GM12878 (cell line): ENCODE measurements around the gene ACSM6. TPM values are rescaled to one million over a fixed set of nuclear protein-coding genes. Genes with fewer than 3 reads are reported as not detected.

Experiments used
- ATAC-seq: fragments of 200-7000 bp; cut with Tn5 transposase; 3 replicates; pipeline ENCODE4 v1.9.1; 2020; ENCODE audit warnings: mild to moderate bottlenecking, moderate library complexity
- BruUV-seq: library from RNA; stranded (reverse); fragments of 400-500 nt; replicated peaks from 2 replicates; lab custom pipeline; 2021; lab: Mats Ljungman, UMichigan
- CTCF ChIA-PET: fragments of 300-600 bp; sonication (Branson Sonifier 250); formaldehyde crosslinking; extraction: SDS; loops from one replicate; lab custom pipeline; 2021; ENCODE audit warnings: inconsistent platforms; lab: Yijun Ruan, JAX
- POLR2A ChIA-PET: fragments of 350-600 bp; formaldehyde crosslinking; extraction: SDS; loops from one replicate; lab custom pipeline; 2021; ENCODE audit warnings: inconsistent platforms; lab: Charles Lee
- RAD21 ChIA-PET: fragments of 300-600 bp; sonication (Branson Sonifier 250); formaldehyde crosslinking; loops from one replicate; lab custom pipeline; 2023; ENCODE audit warnings: antibody characterized with exemption; ENCODE audit not compliant: unreplicated experiment; lab: Charles Lee
- SMC1A ChIA-PET: fragments of 300-600 bp; sonication (Branson Sonifier 250); formaldehyde crosslinking; loops from one replicate; lab custom pipeline; 2023; ENCODE audit not compliant: unreplicated experiment, uncharacterized antibody; lab: Charles Lee
- DNase-seq: peaks from one replicate; pipeline ENCODE4 v3.0.0-alpha.2; 2011; ENCODE audit warnings: low read depth, low spot score
- FAIRE-seq: peaks from 3 replicates; lab custom pipeline; 2011; peaks lifted over from hg19 to GRCh38; lab: Jason Lieb, UNC
- H2AFZ ChIP-seq: 2 replicates; pipeline ENCODE4 v1.6.0; 2011; ENCODE audit warnings: low read depth, low read length, control low read depth; ENCODE audit not compliant: control insufficient read depth
- H3K27ac ChIP-seq: 2 replicates; pipeline ENCODE4 v1.5.1; 2011; ENCODE audit warnings: control low read depth; ENCODE audit not compliant: control insufficient read depth, insufficient read depth
- H3K27me3 ChIP-seq, 2 experiments: replicated peaks in 1 of 2; 2 replicates each; pipeline versions ENCODE4 v1.6.0 to v1.6.1; 2011; ENCODE audit warnings: low read length in 1 of 2; ENCODE audit not compliant: control insufficient read depth in 2 of 2, insufficient read depth in 2 of 2
- H3K36me3 ChIP-seq, 2 experiments: 2 replicates each; pipeline ENCODE4 v1.5.1; 2011; ENCODE audit warnings: low read length in 1 of 2; ENCODE audit not compliant: control insufficient read depth in 2 of 2, insufficient read depth in 2 of 2
- H3K4me1 ChIP-seq: 2 replicates; pipeline ENCODE4 v1.6.1; 2011; ENCODE audit warnings: mild to moderate bottlenecking, low read length, moderate library complexity, mixed read lengths; ENCODE audit not compliant: control insufficient read depth, insufficient read depth
- H3K4me2 ChIP-seq: 2 replicates; pipeline ENCODE4 v1.6.0; 2011; ENCODE audit warnings: control low read depth; ENCODE audit not compliant: control insufficient read depth, insufficient read depth
- H3K4me3 ChIP-seq: fragments of 200-600 bp; sonication (generic); 2 replicates; pipeline ENCODE4 v1.5.1; 2016
- H3K79me2 ChIP-seq: 2 replicates; pipeline ENCODE4 v1.6.0; 2011; ENCODE audit warnings: low read length; ENCODE audit not compliant: control insufficient read depth, insufficient read depth
- H3K9ac ChIP-seq: 2 replicates; pipeline ENCODE4 v1.8.0; 2011; ENCODE audit warnings: low read length, control low read depth, mixed read lengths; ENCODE audit not compliant: control insufficient read depth, insufficient read depth
- H3K9me3 ChIP-seq: replicated peaks from 3 replicates; pipeline ENCODE4 v1.5.1; 2011; ENCODE audit warnings: mild to moderate bottlenecking, low read length; ENCODE audit not compliant: control insufficient read depth, insufficient read depth
- H4K20me1 ChIP-seq: 2 replicates; pipeline ENCODE4 v1.6.0; 2011; ENCODE audit not compliant: control insufficient read depth, insufficient read depth
- ESRRA ChIP-seq: IDR thresholded peaks from 2 replicates; pipeline ENCODE4 v1.6.1; 2012; ENCODE audit warnings: mild to moderate bottlenecking, low read length, improper control_type of control experiment
- IRF4 ChIP-seq: IDR thresholded peaks from 2 replicates; pipeline ENCODE4 v1.6.1; 2011; ENCODE audit warnings: low read depth, low read length
- MYC ChIP-seq: IDR thresholded peaks from 2 replicates; pipeline ENCODE4 v1.6.1; 2011; ENCODE audit warnings: mild to moderate bottlenecking, low read length, moderate library complexity, inconsistent platforms; ENCODE audit not compliant: insufficient read depth, insufficient replicate concordance, insufficient read length, severe bottlenecking
- NR2C2 ChIP-seq: IDR thresholded peaks from 2 replicates; pipeline ENCODE4 v1.6.1; 2011; ENCODE audit warnings: borderline replicate concordance, low read depth; ENCODE audit not compliant: control insufficient read depth, insufficient read length
- RUNX3 ChIP-seq: IDR thresholded peaks from 2 replicates; pipeline ENCODE4 v1.6.1; 2012; ENCODE audit warnings: low read length, inconsistent platforms
- TCF12 ChIP-seq: IDR thresholded peaks from 2 replicates; pipeline ENCODE4 v1.6.1; 2011; ENCODE audit warnings: low read depth, mild to moderate bottlenecking, low read length
- WGBS: methylation state at CpG from one replicate; pipeline ENCODE4 v1.1.6; 2016; ENCODE audit warnings: low lambda C conversion rate; ENCODE audit not compliant: insufficient replicate concordance, insufficient coverage; ENCODE audit errors: missing lambda C conversion rate; 5-methylcytosine and 5-hydroxymethylcytosine counted together
- in situ Hi-C: fragments of 300-500 bp; cut with MboI; formaldehyde crosslinking; loops from 9 replicates; pipeline ENCODE4 v1.14.3; 2018; ENCODE audit warnings: mixed read lengths
- intact Hi-C: fragments of 100-400 bp; cut with micrococcal nuclease; formaldehyde crosslinking; loops from one replicate; pipeline ENCODE4 v1.14.2; 2022; ENCODE audit not compliant: unreplicated experiment
- polyA plus RNA-seq, 11 experiments: library from polyadenylated mRNA; depleted of rRNA in 4 of 11; unstranded in 6 of 11; stranded (reverse) in 5 of 11; fragments of >200 nt; fragmentation: Nextera tagmentation in 4 of 11; fragmentation: Illumina TruSeq in 1 of 11; extraction: Ambion mirVana in 4 of 11; extraction: Trizol in 1 of 11; gene quantifications; 1 replicate in 1 of 11; 2 replicates in 10 of 11; pipeline versions ENCODE4 v1.2.1 to v1.2.3, GENCODE V29; 2011 to 2016; ENCODE audit warnings: inconsistent platforms in 2 of 11, missing spikeins in 2 of 11, low read depth in 1 of 11
- total RNA-seq, 4 experiments: library from RNA; depleted of rRNA in 3 of 4; stranded (reverse); fragments of >200 nt in 3 of 4; fragmentation: Illumina TruSeq in 1 of 4; extraction: Trizol in 1 of 4; gene quantifications; 2 replicates each; pipeline versions ENCODE4 v1.2.1 to v1.2.3, GENCODE V29; 2013 to 2021
- TF ChIP-seq, protein P1 (sequence below): fragments of 450-650 bp; IDR thresholded peaks from 2 replicates; pipeline ENCODE4 v1.6.1; 2018; ENCODE audit warnings: mild to moderate bottlenecking, low read depth, moderate library complexity; ENCODE audit not compliant: partially characterized antibody
- TF ChIP-seq, protein P2 (sequence below): fragments of 450-650 bp; formaldehyde crosslinking; IDR thresholded peaks from 2 replicates; pipeline ENCODE4 v1.5.0; 2022; ENCODE audit warnings: mild to moderate bottlenecking, missing genetic modification characterization
- TF ChIP-seq, protein P3 (sequence below): fragments of 450-650 bp; formaldehyde crosslinking; IDR thresholded peaks from 2 replicates; pipeline ENCODE4 v1.4.0; 2022; ENCODE audit warnings: mild to moderate bottlenecking, moderate library complexity

ACSM6 gene
- total and polyA plus RNA-seq, 10 of the 15 experiments (the other 5 are each of a cell fraction or from before 2014, with no cell fraction given): 0.06 to 0.21 (median 0.20) TPM; not detected in 7

GRCh38 chr10:95249467-95249866, 55.4 kb downstream of the ACSM6 start (continued):
- TF ChIP-seq IRF4: no peak
- no peak for TF ChIP-seq TCF12
- no peak for TF ChIP-seq RUNX3
- TF ChIP-seq, protein P1, sequence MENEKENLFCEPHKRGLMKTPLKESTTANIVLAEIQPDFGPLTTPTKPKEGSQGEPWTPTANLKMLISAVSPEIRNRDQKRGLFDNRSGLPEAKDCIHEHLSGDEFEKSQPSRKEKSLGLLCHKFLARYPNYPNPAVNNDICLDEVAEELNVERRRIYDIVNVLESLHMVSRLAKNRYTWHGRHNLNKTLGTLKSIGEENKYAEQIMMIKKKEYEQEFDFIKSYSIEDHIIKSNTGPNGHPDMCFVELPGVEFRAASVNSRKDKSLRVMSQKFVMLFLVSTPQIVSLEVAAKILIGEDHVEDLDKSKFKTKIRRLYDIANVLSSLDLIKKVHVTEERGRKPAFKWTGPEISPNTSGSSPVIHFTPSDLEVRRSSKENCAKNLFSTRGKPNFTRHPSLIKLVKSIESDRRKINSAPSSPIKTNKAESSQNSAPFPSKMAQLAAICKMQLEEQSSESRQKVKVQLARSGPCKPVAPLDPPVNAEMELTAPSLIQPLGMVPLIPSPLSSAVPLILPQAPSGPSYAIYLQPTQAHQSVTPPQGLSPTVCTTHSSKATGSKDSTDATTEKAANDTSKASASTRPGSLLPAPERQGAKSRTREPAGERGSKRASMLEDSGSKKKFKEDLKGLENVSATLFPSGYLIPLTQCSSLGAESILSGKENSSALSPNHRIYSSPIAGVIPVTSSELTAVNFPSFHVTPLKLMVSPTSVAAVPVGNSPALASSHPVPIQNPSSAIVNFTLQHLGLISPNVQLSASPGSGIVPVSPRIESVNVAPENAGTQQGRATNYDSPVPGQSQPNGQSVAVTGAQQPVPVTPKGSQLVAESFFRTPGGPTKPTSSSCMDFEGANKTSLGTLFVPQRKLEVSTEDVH: no peak

DNA sequence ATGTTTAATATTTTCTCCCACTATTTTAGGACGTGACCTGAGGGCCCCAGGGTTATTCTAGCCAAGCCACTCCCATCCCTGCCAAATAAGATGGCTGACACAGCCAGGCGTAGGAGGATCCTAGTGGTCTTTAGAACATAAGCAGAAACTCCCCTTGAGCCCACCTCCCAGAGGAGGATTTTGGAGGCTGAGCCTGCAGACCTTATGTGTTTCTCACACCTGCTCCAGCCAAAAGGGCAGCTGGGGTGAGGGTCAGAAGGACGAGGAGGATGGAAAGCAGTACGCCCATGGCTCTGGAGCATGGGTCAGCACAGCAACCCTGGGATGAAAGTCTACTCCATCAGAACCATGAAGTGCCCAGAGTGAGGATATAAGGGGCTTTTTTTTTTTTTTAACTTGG, 56.8 kb downstream of the ACSM6 start:
- RAD21 ChIA-PET: interaction anchor here (1.9 kb wide), 1 partner anchor 112 kb away, joined by 5 read pairs; no protein-coding TSS in a partner anchor
- H3K4me3 ChIP-seq: no peak overlapping the region
- peaks cover 30 to 44% of the 10 kb centered on the region in 2 experiments for H3K36me3 ChIP-seq
- POLR2A ChIA-PET: no interaction called here
- H3K9ac ChIP-seq: no peak overlapping the region
- H3K4me1 ChIP-seq: peaks cover 28% of the 10 kb centered on the region
- no peaks in the 10 kb centered on the region for H3K9me3 ChIP-seq
- WGBS: 99% methylated on average over 4 of the region's 4 CpGs
- BruUV-seq: no TSS peak
- H2AFZ ChIP-seq: no peak overlapping the region
- CTCF ChIA-PET: interaction anchor here (9.9 kb wide), 1 partner anchor 31 kb away, joined by 176 read pairs; no protein-coding TSS in a partner anchor
- H3K27me3 ChIP-seq: no peaks in the 10 kb centered on the region
- intact Hi-C loops (no loop called here), in situ Hi-C loops (no loop called here)
- H3K79me2 ChIP-seq: peaks cover 49% of the 10 kb centered on the region
- no peak for DNase-seq
- no peak overlapping the region for H3K27ac ChIP-seq
- H4K20me1 ChIP-seq: 0 out of 2 replicates have a peak, but pooled peaks cover 7% of the 10 kb centered on the region
- ATAC-seq: no peak
- SMC1A ChIA-PET: interaction anchor here (10.3 kb wide), 1 partner anchor 112 kb away, joined by 262 read pairs; no protein-coding TSS in a partner anchor
- no peak for FAIRE-seq
- no peak overlapping the region for H3K4me2 ChIP-seq
- TF ChIP-seq NR2C2 (no peak), MYC (no peak), ESRRA (no peak)
- TF ChIP-seq, protein P2, sequence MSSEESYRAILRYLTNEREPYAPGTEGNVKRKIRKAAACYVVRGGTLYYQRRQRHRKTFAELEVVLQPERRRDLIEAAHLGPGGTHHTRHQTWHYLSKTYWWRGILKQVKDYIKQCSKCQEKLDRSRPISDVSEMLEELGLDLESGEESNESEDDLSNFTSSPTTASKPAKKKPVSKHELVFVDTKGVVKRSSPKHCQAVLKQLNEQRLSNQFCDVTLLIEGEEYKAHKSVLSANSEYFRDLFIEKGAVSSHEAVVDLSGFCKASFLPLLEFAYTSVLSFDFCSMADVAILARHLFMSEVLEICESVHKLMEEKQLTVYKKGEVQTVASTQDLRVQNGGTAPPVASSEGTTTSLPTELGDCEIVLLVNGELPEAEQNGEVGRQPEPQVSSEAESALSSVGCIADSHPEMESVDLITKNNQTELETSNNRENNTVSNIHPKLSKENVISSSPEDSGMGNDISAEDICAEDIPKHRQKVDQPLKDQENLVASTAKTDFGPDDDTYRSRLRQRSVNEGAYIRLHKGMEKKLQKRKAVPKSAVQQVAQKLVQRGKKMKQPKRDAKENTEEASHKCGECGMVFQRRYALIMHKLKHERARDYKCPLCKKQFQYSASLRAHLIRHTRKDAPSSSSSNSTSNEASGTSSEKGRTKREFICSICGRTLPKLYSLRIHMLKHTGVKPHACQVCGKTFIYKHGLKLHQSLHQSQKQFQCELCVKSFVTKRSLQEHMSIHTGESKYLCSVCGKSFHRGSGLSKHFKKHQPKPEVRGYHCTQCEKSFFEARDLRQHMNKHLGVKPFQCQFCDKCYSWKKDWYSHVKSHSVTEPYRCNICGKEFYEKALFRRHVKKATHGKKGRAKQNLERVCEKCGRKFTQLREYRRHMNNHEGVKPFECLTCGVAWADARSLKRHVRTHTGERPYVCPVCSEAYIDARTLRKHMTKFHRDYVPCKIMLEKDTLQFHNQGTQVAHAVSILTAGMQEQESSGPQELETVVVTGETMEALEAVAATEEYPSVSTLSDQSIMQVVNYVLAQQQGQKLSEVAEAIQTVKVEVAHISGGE (CRISPR knock-in tag): no peak
- TF ChIP-seq, protein P3, sequence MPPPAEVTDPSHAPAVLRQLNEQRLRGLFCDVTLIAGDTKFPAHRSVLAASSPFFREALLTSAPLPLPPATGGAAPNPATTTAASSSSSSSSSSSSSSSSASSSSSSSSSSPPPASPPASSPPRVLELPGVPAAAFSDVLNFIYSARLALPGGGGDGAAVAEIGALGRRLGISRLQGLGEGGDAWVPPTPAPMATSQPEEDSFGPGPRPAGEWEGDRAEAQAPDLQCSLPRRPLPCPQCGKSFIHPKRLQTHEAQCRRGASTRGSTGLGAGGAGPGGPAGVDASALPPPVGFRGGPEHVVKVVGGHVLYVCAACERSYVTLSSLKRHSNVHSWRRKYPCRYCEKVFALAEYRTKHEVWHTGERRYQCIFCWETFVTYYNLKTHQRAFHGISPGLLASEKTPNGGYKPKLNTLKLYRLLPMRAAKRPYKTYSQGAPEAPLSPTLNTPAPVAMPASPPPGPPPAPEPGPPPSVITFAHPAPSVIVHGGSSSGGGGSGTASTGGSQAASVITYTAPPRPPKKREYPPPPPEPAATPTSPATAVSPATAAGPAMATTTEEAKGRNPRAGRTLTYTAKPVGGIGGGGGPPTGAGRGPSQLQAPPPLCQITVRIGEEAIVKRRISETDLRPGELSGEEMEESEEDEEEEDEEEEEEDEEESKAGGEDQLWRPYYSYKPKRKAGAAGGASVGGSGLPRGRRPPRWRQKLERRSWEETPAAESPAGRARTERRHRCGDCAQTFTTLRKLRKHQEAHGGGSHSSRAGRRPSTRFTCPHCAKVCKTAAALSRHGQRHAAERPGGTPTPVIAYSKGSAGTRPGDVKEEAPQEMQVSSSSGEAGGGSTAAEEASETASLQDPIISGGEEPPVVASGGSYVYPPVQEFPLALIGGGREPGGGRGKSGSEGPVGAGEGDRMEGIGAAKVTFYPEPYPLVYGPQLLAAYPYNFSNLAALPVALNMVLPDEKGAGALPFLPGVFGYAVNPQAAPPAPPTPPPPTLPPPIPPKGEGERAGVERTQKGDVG (CRISPR knock-in tag): no peak
